Endothelial cell of umbilical vein (primary cell): ENCODE results near the gene POLRMT.

Experiments used
- EZH2 ChIP-seq: IDR thresholded peaks from 2 replicates; pipeline ENCODE4 v1.6.1; 2012; ENCODE audit warnings: borderline replicate concordance, low read depth, mild to moderate bottlenecking, moderate library complexity, low read length, inconsistent platforms; ENCODE audit not compliant: severe bottlenecking
- POLR2AphosphoS5 ChIP-seq: IDR thresholded peaks from 2 replicates; pipeline ENCODE4 v1.6.1; 2012; ENCODE audit warnings: low read depth, mild to moderate bottlenecking, control low read depth, low read length, moderate library complexity; ENCODE audit not compliant: insufficient read depth
- TF ChIP-seq, protein P1 (sequence below), 2 donors: IDR thresholded peaks; 1 replicate in 1 of 2; 2 replicates in 1 of 2; pipeline ENCODE4 v1.5.1; 2011; ENCODE audit warnings: low read length in 2 of 2, mild to moderate bottlenecking in 2 of 2, moderate library complexity in 2 of 2, control low read depth in 1 of 2, inconsistent platforms in 1 of 2, low read depth in 1 of 2; ENCODE audit not compliant: insufficient read depth in 1 of 2; ENCODE audit errors: extremely low read depth in 1 of 2

DNA sequence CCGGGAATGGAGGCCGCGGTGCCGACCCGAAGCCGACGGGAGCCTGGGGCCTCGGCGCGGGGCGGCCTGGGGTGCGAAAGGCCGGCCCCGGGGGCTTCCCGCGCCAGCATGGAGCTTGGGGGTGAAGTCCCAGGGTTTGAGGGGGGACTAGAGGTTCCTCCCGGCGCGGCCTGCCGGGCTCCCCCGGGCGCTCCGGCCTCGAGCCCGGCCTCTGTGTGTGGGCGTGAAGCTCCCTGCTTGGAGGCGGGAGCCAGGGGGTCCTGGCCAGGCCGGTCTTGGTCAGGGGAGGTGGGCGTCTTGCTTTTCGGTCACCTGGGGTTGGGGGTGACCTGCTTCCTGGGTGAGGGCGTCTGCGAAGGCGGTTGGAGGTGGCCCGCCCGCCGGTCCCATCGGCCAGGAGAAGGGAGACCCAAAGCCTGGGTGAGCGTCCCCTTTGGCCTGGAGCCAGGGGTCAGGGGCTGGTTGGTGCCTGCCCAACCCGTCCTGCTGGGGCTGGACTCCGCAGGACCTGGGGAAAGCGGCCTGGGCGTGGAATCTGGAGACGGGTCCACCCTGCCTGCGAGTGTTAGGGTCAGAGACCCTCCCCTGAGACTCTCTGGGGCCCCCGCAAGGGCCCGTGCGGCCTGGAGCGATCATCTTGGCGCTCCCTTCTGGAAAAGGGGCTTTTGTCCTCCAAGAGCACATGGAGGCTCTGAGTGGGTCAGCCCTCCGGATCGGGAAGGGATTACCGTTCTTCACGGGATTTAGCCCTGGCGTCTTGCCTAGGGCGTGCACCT, 60.4 kb downstream of the POLRMT start:
- TF ChIP-seq, protein P1, sequence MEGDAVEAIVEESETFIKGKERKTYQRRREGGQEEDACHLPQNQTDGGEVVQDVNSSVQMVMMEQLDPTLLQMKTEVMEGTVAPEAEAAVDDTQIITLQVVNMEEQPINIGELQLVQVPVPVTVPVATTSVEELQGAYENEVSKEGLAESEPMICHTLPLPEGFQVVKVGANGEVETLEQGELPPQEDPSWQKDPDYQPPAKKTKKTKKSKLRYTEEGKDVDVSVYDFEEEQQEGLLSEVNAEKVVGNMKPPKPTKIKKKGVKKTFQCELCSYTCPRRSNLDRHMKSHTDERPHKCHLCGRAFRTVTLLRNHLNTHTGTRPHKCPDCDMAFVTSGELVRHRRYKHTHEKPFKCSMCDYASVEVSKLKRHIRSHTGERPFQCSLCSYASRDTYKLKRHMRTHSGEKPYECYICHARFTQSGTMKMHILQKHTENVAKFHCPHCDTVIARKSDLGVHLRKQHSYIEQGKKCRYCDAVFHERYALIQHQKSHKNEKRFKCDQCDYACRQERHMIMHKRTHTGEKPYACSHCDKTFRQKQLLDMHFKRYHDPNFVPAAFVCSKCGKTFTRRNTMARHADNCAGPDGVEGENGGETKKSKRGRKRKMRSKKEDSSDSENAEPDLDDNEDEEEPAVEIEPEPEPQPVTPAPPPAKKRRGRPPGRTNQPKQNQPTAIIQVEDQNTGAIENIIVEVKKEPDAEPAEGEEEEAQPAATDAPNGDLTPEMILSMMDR (IDR thresholded peaks at IDR 0.05; ENCODE audit: extremely low read depth in 1 of 2, insufficient read depth in 1 of 2, low read depth in 1 of 2, low read length in 2 of 2), result no peak
- TF ChIP-seq POLR2AphosphoS5, result peak; percentile 26
- TF ChIP-seq EZH2, result no peak
